ENCODE results near the gene DIAPH3.

DNA sequence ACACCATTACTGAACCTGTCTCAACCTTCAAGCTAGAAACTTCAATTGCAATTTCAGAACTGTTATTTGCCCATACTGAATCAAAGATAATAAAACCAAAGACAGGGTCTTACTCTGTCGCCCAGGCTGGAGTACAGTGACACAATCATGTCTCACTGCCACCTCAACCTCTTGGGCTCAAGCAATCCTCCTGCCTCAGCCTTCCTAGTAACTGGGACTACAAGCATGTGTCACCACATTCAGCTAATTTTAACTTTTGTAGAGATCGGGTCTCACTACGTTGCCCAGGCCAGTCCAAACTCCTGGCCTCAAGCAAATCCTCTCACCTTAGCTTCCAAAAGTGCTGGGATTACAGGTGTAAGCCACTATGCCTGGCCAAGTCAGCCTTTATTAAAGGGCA, 143.4 kb downstream of the DIAPH3 start:
- TF ChIP-seq EZH2 (IDR thresholded peaks at IDR 0.05; ENCODE audit: borderline replicate concordance, insufficient read depth, low read depth, low read length, poor library complexity, severe bottlenecking) = no peak
- TF ChIP-seq, protein P1, sequence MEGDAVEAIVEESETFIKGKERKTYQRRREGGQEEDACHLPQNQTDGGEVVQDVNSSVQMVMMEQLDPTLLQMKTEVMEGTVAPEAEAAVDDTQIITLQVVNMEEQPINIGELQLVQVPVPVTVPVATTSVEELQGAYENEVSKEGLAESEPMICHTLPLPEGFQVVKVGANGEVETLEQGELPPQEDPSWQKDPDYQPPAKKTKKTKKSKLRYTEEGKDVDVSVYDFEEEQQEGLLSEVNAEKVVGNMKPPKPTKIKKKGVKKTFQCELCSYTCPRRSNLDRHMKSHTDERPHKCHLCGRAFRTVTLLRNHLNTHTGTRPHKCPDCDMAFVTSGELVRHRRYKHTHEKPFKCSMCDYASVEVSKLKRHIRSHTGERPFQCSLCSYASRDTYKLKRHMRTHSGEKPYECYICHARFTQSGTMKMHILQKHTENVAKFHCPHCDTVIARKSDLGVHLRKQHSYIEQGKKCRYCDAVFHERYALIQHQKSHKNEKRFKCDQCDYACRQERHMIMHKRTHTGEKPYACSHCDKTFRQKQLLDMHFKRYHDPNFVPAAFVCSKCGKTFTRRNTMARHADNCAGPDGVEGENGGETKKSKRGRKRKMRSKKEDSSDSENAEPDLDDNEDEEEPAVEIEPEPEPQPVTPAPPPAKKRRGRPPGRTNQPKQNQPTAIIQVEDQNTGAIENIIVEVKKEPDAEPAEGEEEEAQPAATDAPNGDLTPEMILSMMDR (IDR thresholded peaks at IDR 0.05) = no peak
